Fibroblast of skin of back (primary cell): ENCODE data around the gene POLR3E. TPM values are rescaled to one million over a fixed set of nuclear protein-coding genes. Genes with fewer than 3 reads are reported as not detected.

Source experiments
- DNase-seq: peaks from one replicate; pipeline ENCODE4 v3.0.0-alpha.2; 2013
- polyA plus RNA-seq, 2 experiments: library from polyadenylated mRNA; unstranded; fragments of 120-200 nt; gene quantifications; one replicate each; pipeline ENCODE4 v1.2.1, GENCODE V29; 2013; ENCODE audit not compliant: insufficient read length in 2 of 2

Gene POLR3E
- 22.7 TPM for polyA plus RNA-seq (2013, experiment 1 of 2; ENCODE audit: insufficient read length)
- 22.4 TPM for polyA plus RNA-seq (2013, experiment 2 of 2; ENCODE audit: insufficient read length)

GRCh38 chr16:22297114-22297870, at the start of gene POLR3E:
POLR3E (plus strand) TSS chr16:22297409; CDS start chr16:22302969, 5,560 bp downstream.
- peak; percentile 96 for DNase-seq

GRCh38 chr16:22250522-22250921, 46.7 kb upstream of the POLR3E start:
- no peak for DNase-seq

- DNase-seq = no peak
Measured at GRCh38 chr16:22252317-22252716, 44.9 kb upstream of the POLR3E start.

- no peak for DNase-seq
Measured at GRCh38 chr16:22253272-22253671, 43.9 kb upstream of the POLR3E start.

GRCh38 chr16:22255335-22255734, 41.9 kb upstream of the POLR3E start:
- DNase-seq = no peak

- no peak for DNase-seq
Measured at GRCh38 chr16:22257440-22257839, 39.8 kb upstream of the POLR3E start.

- DNase-seq = no peak
Measured at GRCh38 chr16:22260490-22260889, 36.7 kb upstream of the POLR3E start.

GRCh38 chr16:22262460-22262859, 34.7 kb upstream of the POLR3E start:
- peak; percentile 59 for DNase-seq

GRCh38 chr16:22264786-22265185, 32.4 kb upstream of the POLR3E start:
- DNase-seq = no peak

- no peak for DNase-seq
Measured at GRCh38 chr16:22265351-22265750, 31.9 kb upstream of the POLR3E start.

GRCh38 chr16:22266546-22266945, 30.7 kb upstream of the POLR3E start:
- no peak for DNase-seq

- no peak for DNase-seq
Measured at GRCh38 chr16:22267764-22268163, 29.4 kb upstream of the POLR3E start.

GRCh38 chr16:22270525-22270924, 26.7 kb upstream of the POLR3E start:
- no peak for DNase-seq

GRCh38 chr16:22272870-22273650, 24.1 kb upstream of the POLR3E start:
- DNase-seq = no peak

GRCh38 chr16:22274916-22275315, 22.3 kb upstream of the POLR3E start:
- no peak for DNase-seq

GRCh38 chr16:22278441-22279230, 18.6 kb upstream of the POLR3E start:
- no peak for DNase-seq

- no peak for DNase-seq
Measured at GRCh38 chr16:22282254-22282892, 14.8 kb upstream of the POLR3E start.

- DNase-seq = peak; percentile 13
Measured at GRCh38 chr16:22284637-22285036, 12.6 kb upstream of the POLR3E start.

GRCh38 chr16:22285080-22285479, 12.1 kb upstream of the POLR3E start:
- DNase-seq = no peak

GRCh38 chr16:22291020-22291419, 6.2 kb upstream of the POLR3E start:
- no peak for DNase-seq

- DNase-seq = peak; percentile 50
Measured at GRCh38 chr16:22291860-22292318, 5.3 kb upstream of the POLR3E start.

- no peak for DNase-seq
Measured at GRCh38 chr16:22292320-22292719, 4.9 kb upstream of the POLR3E start.
